Measurements from ENCODE around the gene PRM3.

Gene PRM3

GRCh38 chr16:11258553-11259492, 14.6 kb downstream of the PRM3 start:
- 0 out of 2 replicates have a peak, but pooled peaks have one; percentile 8 for TF ChIP-seq NFIC (IDR thresholded peaks at IDR 0.05)
- no peak for TF ChIP-seq CEBPB (IDR thresholded peaks at IDR 0.05)

GRCh38 chr16:11257131-11257938, 16.1 kb downstream of the PRM3 start:
- TF ChIP-seq RAD21 (IDR thresholded peaks at IDR 0.05; ENCODE audit: low read depth) (peak; percentile 79), FOXM1 (IDR thresholded peaks at IDR 0.05; ENCODE audit: borderline replicate concordance, low read depth) (no peak), REST (IDR thresholded peaks at IDR 0.05; ENCODE audit: low read depth) (no peak), MAX (IDR thresholded peaks at IDR 0.05) (peak; percentile 75), CEBPB (IDR thresholded peaks at IDR 0.05) (no peak)

- TF ChIP-seq EP300 (IDR thresholded peaks at IDR 0.05; ENCODE audit: borderline replicate concordance), result no peak
- TF ChIP-seq ZBTB7A (IDR thresholded peaks at IDR 0.05; ENCODE audit: low read depth), result peak; percentile 66; the same call in 1 of the 2 replicates
These were observed 16.7 kb downstream of the PRM3 start for GRCh38 chr16:11256661-11257130.

GRCh38 chr16:11255737-11256660, 17.4 kb downstream of the PRM3 start, which contains the start of gene SOCS1:
TSS of gene SOCS1 (minus strand) at chr16:11256204. CDS start at chr16:11255478, 726 bp downstream.
- TF ChIP-seq USF1 (IDR thresholded peaks at IDR 0.05), result no peak
- no peak for TF ChIP-seq NFIC (IDR thresholded peaks at IDR 0.05)
- TF ChIP-seq TCF12 (IDR thresholded peaks at IDR 0.05; ENCODE audit: low read depth), result peak; percentile 4; the same call in 1 of the 2 replicates
- peak; percentile 77; the same call in 1 of the 2 replicates for TF ChIP-seq ZBTB7A (IDR thresholded peaks at IDR 0.05; ENCODE audit: low read depth)
- peak; percentile 71; the same call in 1 of the 2 replicates for TF ChIP-seq RAD21 (IDR thresholded peaks at IDR 0.05; ENCODE audit: low read depth)
- peak; percentile 85 for TF ChIP-seq TAF1 (IDR thresholded peaks at IDR 0.05; ENCODE audit: low read depth)
- TF ChIP-seq MAX (IDR thresholded peaks at IDR 0.05), result peak; percentile 63

- TF ChIP-seq NFIC (IDR thresholded peaks at IDR 0.05), result no peak
- 0 out of 2 replicates have a peak, but pooled peaks have one; percentile 11 for TF ChIP-seq EP300 (IDR thresholded peaks at IDR 0.05; ENCODE audit: borderline replicate concordance)
These were observed 18.3 kb downstream of the PRM3 start for GRCh38 chr16:11254913-11255736.

GRCh38 chr16:11253995-11254912, 19.2 kb downstream of the PRM3 start:
- TF ChIP-seq ZBTB7A (IDR thresholded peaks at IDR 0.05; ENCODE audit: low read depth), result no peak
- no peak for TF ChIP-seq TAF1 (IDR thresholded peaks at IDR 0.05; ENCODE audit: low read depth)
- TF ChIP-seq REST (IDR thresholded peaks at IDR 0.05; ENCODE audit: low read depth), result no peak
- TF ChIP-seq CEBPB (IDR thresholded peaks at IDR 0.05), result no peak
- TF ChIP-seq YY1 (IDR thresholded peaks at IDR 0.05; ENCODE audit: low read depth), result no peak
- no peak for TF ChIP-seq TEAD4 (IDR thresholded peaks at IDR 0.05)
- TF ChIP-seq USF1 (IDR thresholded peaks at IDR 0.05), result no peak
- no peak for TF ChIP-seq CREB1 (IDR thresholded peaks at IDR 0.05; ENCODE audit: low read depth)
- no peak for TF ChIP-seq TCF12 (IDR thresholded peaks at IDR 0.05; ENCODE audit: low read depth)
- TF ChIP-seq MAX (IDR thresholded peaks at IDR 0.05), result no peak
- TF ChIP-seq RAD21 (IDR thresholded peaks at IDR 0.05; ENCODE audit: low read depth), result no peak

Data from Ishikawa (cell line).